ENCODE results near the gene SAMD14.
A peak's percentile ranks its signal among the peaks of the same experiment; 100 is the strongest.

SAMD14 gene

DNA sequence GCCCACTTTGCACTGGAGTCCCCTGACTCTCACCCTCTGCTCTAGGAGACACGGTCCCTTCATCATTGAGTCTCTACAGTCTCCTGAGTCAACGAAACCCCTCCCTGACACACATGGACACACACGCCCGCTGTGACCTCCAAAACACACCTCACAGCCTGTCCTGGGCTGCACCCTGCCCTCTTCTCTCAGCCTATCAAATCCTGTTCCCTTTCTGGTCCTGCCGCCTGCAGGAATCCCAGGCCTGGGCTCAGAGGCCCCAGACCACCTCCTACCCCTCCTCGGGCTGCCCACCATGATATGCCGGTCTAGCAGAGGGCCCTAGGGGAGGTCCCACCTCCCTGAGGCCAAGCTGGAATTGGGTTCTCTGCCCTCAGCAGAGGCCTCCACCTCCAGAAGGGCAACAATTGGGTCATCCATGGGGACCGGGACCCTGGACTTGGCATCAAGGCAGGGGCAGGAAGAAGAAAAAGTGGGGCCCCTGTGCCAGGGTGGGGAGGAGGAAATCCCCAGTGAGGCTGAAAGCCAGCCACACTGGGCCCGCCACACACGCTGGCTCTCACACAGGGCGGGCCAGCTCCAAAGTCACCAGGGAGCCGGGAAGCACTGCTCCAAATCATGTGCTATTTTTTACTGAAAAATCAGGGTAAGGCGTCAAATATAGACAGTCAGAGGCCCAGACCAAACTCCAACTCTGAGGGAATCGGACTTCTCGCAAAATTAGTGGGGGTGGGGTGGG is 17.1 kb upstream of the SAMD14 start:
- Histone ChIP-seq H3K4me1 (ENCODE audit: insufficient read depth, low read length) (peaks cover 5% of the 10 kb centered on the region; the same call in 1 of the 2 replicates), H3K9me3 (ENCODE audit: control insufficient read depth, insufficient read depth, low read length) (no peaks in the 10 kb centered on the region), H3K36me3 (ENCODE audit: insufficient read depth, low read length) (no peaks in the 10 kb centered on the region), H3K9ac (ENCODE audit: low read depth, low read length) (0 out of 2 replicates have a peak overlapping the region, but pooled peaks have one; percentile 14)

DNA sequence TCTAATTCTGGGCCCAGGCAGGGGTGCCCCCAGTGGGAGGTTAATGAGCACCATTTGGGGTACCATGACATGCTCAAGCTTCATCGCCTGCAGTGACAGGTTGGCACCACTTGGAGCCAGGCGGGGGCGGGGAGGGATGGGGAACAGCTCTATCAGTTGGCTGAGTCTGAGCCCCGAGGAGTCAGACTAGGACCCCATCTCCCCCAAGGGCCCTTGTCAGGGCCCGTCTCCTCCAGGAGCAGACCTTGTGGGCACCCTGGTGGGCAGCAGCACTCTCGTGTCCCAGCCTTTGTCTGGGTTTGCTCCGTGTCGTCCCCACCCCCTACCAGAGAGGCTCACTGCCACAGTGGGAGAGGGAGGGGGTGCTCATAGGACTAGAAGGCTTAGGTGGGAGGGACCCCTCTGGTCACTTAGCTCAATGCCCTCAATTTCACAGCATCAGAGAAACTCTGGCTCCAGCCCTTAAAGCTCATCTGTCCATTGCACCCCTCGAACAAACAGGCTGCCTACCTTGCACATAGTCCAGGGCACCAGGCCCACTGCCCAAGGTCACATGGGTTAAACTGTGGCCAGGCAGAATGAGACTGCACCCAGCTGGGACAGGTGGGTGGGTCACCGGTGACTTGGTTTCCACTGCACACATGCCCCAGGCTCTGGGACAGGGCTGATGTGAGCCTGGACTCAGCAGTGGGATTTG is 16.4 kb upstream of the SAMD14 start:
- Histone ChIP-seq H3K4me1 (ENCODE audit: insufficient read depth, low read length) (peaks cover 5% of the 10 kb centered on the region; the same call in 1 of the 2 replicates), H3K9ac (ENCODE audit: low read depth, low read length) (no peak overlapping the region), H3K9me3 (ENCODE audit: control insufficient read depth, insufficient read depth, low read length) (no peaks in the 10 kb centered on the region), H3K36me3 (ENCODE audit: insufficient read depth, low read length) (no peaks in the 10 kb centered on the region)

DNA sequence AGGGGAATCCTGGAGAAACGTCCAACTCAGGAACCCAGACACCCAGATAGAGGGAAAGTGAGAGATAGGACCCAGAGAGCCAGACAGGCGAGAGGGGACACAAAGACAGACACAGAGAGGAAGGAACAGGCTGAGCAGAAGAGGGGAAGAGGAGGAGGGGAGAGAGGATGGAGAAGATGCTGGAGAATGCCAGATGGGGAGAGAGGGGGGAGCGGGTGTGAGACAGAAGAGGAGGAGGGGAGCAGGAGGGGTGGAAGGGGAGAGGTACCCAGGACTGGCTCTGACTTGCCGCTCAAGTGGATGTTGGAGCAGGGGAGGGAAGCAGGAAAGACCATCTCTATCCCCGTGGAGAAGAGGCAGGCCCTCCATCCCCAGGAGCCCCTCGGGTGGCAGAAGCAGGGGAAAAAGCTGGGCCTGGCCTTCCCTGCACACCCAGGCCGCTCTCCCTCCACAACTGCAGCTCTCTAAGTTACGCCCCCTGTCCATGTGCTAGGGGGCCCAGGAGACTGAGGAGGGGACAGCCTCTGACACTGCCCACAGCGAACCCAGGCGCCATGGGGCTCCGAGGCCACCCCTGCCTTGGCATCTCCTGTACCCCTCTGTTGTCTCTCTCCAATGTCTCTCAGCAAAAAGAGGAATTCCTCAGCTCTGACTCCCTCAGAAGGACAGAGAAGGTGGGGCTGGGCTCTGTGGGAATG is 15.7 kb upstream of the SAMD14 start:
- no peak overlapping the region for H3K9ac ChIP-seq (ENCODE audit: low read depth, low read length)
- H3K36me3 ChIP-seq (ENCODE audit: insufficient read depth, low read length), result no peaks in the 10 kb centered on the region

DNA sequence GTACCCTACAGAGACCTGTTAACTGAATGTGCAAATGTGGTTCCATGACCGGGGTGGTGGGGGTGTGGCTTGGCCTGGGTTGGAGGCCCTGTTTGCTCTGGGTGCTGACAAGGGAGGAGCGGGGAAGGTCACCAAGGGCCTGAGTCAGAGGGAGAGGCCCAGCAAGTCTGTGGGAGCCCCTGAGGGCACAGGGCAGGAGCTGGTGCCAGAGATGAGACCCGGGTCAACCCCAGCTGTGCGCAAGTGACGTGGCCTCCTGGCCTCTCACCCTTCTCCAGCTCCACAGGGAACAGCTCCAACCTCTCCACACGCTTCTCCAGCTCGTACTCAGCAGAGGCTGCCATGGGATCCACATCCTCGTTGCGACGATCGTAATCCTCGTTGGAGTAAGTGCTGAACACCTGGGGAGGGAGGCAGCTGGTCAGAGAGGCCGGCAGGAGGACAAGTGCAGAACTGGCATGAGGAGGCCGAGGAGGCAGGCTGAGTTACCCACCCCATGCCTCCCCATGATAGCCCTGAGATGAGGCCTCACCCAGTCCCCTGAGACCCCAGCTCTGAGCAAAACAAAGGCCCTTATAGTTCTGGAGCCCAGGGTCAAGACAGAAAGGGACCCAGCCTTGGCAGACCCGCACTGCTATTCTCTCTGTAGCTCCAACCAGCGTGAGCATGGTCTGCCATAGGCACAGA is 15.0 kb upstream of the SAMD14 start:
- Histone ChIP-seq H3K4me1 (ENCODE audit: insufficient read depth, low read length) (peaks cover 5% of the 10 kb centered on the region; the same call in 1 of the 2 replicates), H3K9me3 (ENCODE audit: control insufficient read depth, insufficient read depth, low read length) (no peaks in the 10 kb centered on the region; the same call in 1 of the 2 replicates), H3K9ac (ENCODE audit: low read depth, low read length) (no peak overlapping the region), H3K36me3 (ENCODE audit: insufficient read depth, low read length) (no peaks in the 10 kb centered on the region)

More for the DNA sequence above, 15.7 kb upstream of the SAMD14 start:
- peaks cover 5% of the 10 kb centered on the region; the same call in 1 of the 2 replicates for H3K4me1 ChIP-seq (ENCODE audit: insufficient read depth, low read length)
- no peaks in the 10 kb centered on the region for H3K9me3 ChIP-seq (ENCODE audit: control insufficient read depth, insufficient read depth, low read length)

DNA sequence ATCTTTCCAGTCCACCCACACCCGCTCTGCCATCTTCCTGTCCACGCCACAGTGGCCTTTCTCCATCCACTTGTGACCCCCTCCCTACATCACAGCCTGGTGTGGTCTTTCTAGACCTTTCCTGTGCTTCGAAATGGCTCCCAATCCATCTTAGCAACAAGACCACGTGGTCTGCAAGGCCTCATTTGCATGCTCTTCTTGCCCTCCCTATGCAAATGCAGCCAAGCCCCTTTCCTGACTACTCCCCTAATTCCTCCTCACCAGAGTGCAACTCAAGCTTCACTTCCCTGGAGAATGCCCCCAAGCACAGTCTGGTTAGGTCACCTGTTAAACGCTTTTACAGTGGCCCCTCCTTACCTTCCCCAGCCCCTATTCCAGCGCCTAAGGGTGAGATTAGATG is 14.4 kb upstream of the SAMD14 start:
- Histone ChIP-seq H3K9me3 (ENCODE audit: control insufficient read depth, insufficient read depth, low read length) (no peaks in the 10 kb centered on the region; the same call in 1 of the 2 replicates), H3K9ac (ENCODE audit: low read depth, low read length) (no peak overlapping the region), H3K4me1 (ENCODE audit: insufficient read depth, low read length) (peaks cover 5% of the 10 kb centered on the region; the same call in 1 of the 2 replicates), H3K36me3 (ENCODE audit: insufficient read depth, low read length) (peaks cover under 1% of the 10 kb centered on the region; the same call in 1 of the 2 replicates)

DNA sequence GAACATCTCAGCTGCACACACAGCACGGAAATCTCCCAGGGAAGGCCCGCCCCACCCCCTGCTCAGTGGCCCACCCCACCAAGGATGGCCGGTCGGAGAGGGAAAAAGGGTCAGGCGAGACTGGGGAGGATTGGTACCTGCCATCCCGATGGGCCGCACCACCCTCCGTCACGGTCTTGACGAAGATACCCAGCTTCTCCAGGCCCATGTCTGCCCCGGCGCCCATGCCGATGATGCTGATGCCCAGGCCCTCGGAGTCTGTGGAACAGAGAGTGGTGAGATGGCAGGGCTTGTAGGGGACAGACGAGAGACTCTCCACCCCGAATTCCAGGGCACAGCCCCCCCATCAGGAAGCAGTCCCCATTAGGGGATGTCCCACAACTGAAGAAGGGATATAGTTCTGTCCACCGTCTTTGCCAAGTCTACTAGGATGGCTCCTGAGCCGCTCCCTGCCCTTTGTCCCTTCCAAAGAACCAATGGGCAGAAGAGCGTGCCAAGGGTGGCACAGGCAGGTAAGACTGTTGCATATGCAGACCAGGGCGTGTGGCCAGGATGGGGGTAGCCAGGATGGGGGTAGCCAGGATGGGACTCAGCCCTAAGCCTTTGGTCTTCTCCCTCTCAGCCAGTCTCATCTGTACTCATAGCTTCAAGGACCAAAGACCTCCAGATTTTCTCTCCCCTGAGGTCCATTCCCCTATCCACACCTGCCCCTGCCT is 13.7 kb upstream of the SAMD14 start:
- Histone ChIP-seq H3K9me3 (ENCODE audit: control insufficient read depth, insufficient read depth, low read length) (no peaks in the 10 kb centered on the region; the same call in 1 of the 2 replicates), H3K4me1 (ENCODE audit: insufficient read depth, low read length) (peaks cover 5% of the 10 kb centered on the region; the same call in 1 of the 2 replicates), H3K36me3 (ENCODE audit: insufficient read depth, low read length) (peaks cover 8% of the 10 kb centered on the region; the same call in 1 of the 2 replicates), H3K9ac (ENCODE audit: low read depth, low read length) (no peak overlapping the region)

DNA sequence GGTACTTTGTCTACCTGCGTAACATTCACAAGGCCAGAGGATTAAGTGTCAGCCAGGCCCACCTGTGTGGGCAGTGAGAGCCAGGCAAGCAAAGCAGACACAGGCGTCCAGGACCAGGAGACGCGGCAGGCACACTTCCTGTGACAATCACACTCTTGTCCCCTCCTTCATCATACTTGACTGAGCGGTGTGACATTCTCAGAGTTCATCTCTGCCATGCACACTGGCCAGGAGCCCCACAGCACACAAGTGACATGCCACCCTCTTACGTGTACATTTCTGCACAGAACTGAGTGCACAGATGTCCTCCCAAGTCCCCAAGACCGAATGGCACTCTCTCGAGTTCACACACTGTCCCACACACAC is 11.8 kb upstream of the SAMD14 start:
- H3K36me3 ChIP-seq (ENCODE audit: insufficient read depth, low read length), result peaks cover 12% of the 10 kb centered on the region; the same call in 1 of the 2 replicates

DNA sequence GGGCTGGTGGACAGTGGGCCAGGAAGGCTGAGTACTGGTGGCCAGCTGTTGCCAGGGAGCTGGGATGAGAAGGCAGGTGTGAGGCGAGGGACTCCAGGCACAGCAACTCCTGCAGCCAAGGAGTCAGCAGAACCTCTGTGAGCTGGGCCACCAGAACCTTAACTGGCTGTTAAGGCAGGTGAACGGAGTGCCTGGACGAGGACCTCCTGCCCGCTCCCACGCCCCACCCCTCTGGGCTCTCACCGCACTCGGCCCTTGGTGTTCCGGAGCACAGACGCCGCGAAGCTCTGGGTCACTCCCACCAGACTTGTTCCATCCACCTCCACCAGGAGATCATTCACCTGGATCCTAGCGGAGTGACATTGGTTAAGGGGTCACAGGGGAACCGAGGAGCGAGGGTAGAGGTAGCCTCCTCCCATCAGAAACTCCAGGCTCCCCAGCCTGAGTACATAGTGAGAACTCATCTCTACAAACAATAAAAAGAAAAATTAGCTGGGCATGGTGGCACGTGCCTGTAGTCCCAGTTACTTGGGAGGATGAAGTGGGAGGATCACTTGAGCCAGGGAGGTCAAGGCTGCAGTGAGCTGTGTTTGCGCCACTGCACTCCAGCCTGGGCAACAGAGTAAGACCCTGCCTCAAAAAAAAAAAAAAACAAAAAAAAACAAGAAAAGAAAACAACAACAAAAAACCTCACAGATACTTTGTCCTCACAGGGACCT is 11.2 kb upstream of the SAMD14 start:
- no peaks in the 10 kb centered on the region; the same call in 1 of the 2 replicates for H3K9me3 ChIP-seq (ENCODE audit: control insufficient read depth, insufficient read depth, low read length)
- no peaks in the 10 kb centered on the region; the same call in 1 of the 2 replicates for H3K4me1 ChIP-seq (ENCODE audit: insufficient read depth, low read length)
- H3K36me3 ChIP-seq (ENCODE audit: insufficient read depth, low read length), result peaks cover 12% of the 10 kb centered on the region; the same call in 1 of the 2 replicates
- H3K9ac ChIP-seq (ENCODE audit: low read depth, low read length), result no peak overlapping the region

More for the DNA sequence above, 11.8 kb upstream of the SAMD14 start:
- Histone ChIP-seq H3K4me1 (ENCODE audit: insufficient read depth, low read length) (no peaks in the 10 kb centered on the region; the same call in 1 of the 2 replicates), H3K9ac (ENCODE audit: low read depth, low read length) (no peak overlapping the region), H3K9me3 (ENCODE audit: control insufficient read depth, insufficient read depth, low read length) (no peaks in the 10 kb centered on the region; the same call in 1 of the 2 replicates)

DNA sequence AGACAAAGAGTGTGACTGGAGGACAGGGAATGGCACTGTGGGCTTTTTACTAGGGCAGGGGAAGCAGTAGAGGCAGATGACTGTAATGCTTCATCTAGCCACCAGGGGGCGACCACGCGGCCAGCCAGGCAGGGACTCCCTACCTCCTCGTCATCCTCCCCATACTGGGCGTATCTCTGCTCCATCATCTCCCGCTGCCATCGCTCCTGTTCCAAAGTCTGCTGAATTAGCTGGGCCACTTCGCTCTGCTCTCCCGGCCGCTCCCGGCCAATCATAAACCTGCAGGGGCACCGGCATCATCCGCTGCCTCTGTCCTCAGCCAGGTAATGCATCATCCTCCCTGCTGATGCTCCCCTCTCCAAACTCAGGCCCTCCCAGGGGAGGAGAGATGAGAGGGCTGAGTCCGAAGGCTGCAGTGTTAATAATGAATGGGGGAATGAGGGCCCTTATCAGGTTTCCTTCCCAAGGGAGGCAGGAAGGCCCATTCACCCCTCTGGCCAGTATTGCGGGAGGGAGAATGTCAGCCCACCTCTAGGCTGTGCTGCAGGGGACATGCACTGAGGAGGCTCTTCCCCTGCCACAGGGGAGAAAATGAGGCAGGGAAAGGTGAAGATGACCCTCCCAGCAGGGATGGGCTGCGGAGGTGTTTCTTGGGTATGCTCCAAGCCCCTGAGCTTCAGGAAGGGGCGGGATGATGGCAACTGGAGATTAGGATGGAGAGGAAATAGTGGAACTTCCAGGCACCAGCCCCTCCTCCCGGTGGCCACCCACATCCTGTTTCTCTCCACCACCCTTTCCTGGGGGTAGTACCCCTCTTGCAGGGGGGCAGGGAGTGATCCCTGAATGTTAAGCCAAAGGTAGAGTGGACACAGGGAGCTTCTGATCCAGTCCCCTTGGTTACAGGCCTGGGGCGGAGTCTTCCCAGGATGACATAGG is 10.3 kb upstream of the SAMD14 start:
- Histone ChIP-seq H3K36me3 (ENCODE audit: insufficient read depth, low read length) (peaks cover 12% of the 10 kb centered on the region; the same call in 1 of the 2 replicates), H3K9ac (ENCODE audit: low read depth, low read length) (no peak overlapping the region), H3K9me3 (ENCODE audit: control insufficient read depth, insufficient read depth, low read length) (no peaks in the 10 kb centered on the region; the same call in 1 of the 2 replicates), H3K4me1 (ENCODE audit: insufficient read depth, low read length) (no peaks in the 10 kb centered on the region)

DNA sequence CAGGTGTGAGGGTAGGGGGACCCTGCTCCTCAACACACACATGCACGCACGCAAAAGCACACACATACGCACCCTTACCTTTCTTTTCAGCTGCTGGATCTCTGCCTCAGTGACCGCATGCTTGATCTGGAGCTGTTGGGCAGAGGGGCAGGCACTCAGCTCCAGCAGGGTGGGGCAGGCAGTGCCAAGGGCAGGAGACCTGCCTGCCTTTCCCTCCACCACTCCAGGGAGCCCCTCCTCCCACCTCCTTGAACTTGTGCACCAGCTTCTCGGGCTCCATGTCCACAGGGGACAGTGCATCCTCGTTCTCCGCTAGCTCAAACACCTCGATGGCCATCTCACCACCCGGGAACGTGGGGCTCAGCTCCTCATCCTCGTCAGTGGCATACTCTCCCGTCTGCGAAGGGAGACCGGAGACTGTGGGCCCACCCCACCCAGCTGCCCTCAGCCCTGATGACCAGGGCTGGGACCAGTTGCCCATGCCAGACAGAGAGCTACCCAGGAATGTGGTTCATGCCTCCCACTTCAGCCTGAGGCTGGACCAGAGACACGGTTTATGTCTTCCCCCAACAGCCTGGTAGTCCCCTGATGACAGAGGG is 9.3 kb upstream of the SAMD14 start:
- Histone ChIP-seq H3K9me3 (ENCODE audit: control insufficient read depth, insufficient read depth, low read length) (no peaks in the 10 kb centered on the region; the same call in 1 of the 2 replicates), H3K9ac (ENCODE audit: low read depth, low read length) (no peak overlapping the region), H3K4me1 (ENCODE audit: insufficient read depth, low read length) (peaks cover 6% of the 10 kb centered on the region; the same call in 1 of the 2 replicates), H3K36me3 (ENCODE audit: insufficient read depth, low read length) (peaks cover 12% of the 10 kb centered on the region; the same call in 1 of the 2 replicates)

DNA sequence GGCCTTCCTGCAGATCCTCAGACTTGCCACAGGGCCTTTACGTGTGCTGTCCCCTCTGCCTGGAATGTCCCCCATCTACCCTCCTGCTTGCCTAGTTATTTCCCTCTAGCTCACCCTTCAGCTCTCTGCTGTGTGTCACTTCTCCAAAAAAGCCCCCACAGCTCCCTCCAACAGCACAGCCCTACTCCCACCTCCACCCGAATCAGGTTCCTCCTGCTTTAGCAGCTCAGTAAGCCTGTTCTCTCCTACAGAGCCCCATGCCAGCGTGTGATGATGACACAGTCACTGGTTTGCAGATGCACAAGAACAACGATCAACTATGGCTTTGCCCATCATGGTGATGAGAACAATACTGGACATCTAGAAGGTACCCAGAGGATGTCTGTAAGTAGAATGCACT is 7.1 kb upstream of the SAMD14 start:
- Histone ChIP-seq H3K36me3 (ENCODE audit: insufficient read depth, low read length) (peaks cover 12% of the 10 kb centered on the region; the same call in 1 of the 2 replicates), H3K9me3 (ENCODE audit: control insufficient read depth, insufficient read depth, low read length) (no peaks in the 10 kb centered on the region; the same call in 1 of the 2 replicates), H3K9ac (ENCODE audit: low read depth, low read length) (no peak overlapping the region), H3K4me1 (ENCODE audit: insufficient read depth, low read length) (peaks cover 27% of the 10 kb centered on the region)
